Measurements from ENCODE around the gene PTPRO.

The PTPRO gene

DNA sequence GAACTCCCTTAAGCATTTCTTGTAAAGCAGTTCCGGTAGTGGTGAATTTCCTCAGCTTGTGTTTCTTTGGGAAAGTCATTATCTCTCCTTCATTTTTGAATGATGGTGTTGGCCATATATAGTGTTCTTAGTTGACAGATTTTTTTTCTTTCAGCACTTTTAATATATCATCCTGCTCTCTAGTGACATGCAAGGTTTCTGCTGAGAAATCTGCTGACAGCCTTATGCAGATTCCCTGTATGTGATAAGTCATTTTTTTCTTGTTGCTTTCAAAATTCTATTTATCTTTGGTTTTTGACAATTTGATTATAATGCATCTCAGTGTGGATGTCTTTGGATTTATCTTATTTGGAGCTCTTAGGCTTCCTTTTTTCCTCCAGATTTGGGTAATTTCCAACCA lies 135.7 kb downstream of the PTPRO start:
- DNase-seq: no peak

- no peak for DNase-seq
Measured at GRCh38 chr12:15468911-15469310, 146.6 kb downstream of the PTPRO start.

DNA sequence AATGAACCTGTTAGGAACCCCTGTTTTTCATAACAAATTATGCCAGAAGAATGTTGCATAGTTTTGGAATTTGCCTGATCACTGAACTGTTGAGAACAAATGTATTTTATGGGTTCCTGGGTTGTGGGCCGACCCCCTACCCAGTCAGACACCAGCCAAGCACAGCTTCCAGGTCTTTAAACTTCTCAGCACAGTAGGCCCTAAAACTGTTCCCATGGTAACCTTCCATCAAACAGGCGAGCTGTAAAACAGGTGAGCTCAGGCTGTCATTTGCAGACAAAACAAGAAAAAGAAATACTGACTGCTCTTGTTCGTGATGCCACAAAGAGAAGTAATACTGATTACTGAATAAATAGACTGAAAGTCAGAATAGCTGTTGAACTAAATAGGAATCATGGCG lies 147.0 kb downstream of the PTPRO start:
- peak; percentile 52 for DNase-seq

DNA sequence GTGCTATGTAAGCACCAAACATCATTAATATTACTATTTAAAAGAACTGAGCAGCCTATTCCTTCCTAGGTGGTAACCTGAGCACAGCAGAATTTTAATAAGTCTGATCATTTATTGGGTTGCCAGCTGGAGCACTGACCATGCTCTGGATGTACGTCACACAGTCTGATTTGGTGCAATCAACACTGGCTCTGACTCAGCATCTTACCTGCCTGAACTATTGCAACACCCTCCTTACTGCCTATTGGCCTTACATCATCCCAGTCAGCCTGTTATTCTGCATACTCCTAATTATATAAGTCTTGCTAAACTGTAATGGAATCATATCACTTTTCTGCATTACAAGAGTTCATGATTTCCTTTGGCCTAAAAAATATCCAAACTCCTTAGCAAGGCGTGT lies 149.7 kb downstream of the PTPRO start:
- DNase-seq: no peak

GRCh38 chr12:15474766-15475165 lies 152.5 kb downstream of the PTPRO start:
- no peak for DNase-seq

- DNase-seq: no peak
Measured at GRCh38 chr12:15477761-15478160, 155.5 kb downstream of the PTPRO start.

GRCh38 chr12:15481846-15482245 lies 159.5 kb downstream of the PTPRO start:
- DNase-seq: no peak

GRCh38 chr12:15485466-15485865 lies 163.2 kb downstream of the PTPRO start:
- no peak for DNase-seq

DNA sequence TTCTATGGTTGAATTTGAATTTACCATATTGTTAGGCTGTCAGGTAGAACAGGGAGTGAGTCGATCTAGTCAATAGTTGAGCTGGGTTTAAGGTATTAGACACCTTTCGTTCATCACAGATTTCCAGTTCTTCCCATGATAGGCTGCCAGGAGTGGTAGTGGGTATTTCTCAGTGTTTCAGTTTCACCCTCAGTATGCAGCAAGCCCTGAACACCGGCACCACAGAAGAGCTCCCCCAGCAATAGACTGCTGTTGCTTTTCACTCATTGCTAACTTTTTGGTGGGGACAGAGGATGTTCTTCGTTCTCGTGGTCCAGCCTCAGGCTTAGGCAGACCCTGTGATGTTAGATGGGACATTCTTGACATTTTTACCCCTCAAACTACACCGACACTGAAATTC lies 164.6 kb downstream of the PTPRO start:
- no peak for DNase-seq

GRCh38 chr12:15488481-15488880 lies 166.2 kb downstream of the PTPRO start:
- DNase-seq: no peak

- DNase-seq: no peak
Measured at GRCh38 chr12:15494329-15495046, 172.2 kb downstream of the PTPRO start.

DNA sequence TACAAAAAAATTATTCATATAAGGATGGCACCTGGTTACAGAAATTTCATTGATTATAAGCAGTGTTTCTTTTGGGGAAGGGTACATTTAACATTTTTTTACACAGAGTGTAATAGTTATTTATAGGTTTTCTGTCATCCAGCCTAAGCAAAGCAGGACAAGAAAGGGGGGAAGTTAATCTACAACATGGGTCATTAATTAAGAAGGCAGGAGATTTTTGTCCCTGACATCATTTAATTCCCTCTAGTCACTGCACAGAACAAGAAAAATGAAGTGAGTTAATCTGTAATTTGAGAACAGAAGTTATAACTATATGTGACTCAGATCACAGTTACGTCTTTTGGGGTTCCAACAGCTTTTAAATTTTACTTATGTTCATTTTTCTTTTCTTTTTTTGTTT lies 173.4 kb downstream of the PTPRO start:
- no peak for DNase-seq

GRCh38 chr12:15496738-15497137 lies 174.4 kb downstream of the PTPRO start:
- no peak for DNase-seq

- no peak for DNase-seq
Measured at GRCh38 chr12:15497671-15498292, 175.5 kb downstream of the PTPRO start.

- no peak for DNase-seq
Measured at GRCh38 chr12:15502211-15502610, 179.9 kb downstream of the PTPRO start.

DNA sequence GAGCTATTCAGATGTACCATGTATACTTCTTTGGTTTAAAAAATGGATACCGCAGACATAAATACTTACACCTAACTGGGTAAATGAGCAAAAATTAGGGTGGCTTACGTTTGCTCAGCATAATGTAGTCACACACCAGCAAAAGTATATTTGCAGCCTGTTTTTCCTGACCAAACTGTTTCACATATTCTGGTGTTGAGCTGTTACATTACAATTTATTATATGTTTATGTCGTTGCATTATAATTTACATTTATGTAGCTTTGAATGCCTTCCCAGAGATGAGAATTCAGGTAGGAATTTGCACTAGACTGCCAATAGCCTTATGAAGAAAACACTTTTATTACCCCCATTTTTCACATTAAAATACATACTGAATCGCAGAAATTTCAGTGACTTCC lies 183.3 kb downstream of the PTPRO start:
- DNase-seq: no peak

DNA sequence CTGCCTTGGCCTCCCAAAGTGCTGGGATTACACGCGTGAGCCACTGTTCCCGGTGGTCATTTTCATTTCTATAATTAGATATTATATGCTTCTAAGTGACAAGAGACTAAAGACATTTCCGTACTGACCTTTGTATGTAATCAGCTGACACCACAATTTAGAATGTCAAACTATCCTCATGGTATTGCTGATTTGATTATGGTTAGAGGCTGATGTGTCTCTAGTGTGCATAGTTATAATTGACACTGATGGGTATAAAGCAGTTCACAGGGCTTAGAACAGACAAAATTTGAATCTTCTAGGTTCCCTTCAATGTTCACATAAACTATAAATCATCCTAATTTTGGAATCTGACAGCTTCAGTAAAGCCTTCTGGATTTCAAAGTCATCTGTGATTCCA lies 192.7 kb downstream of the PTPRO start:
- no peak for DNase-seq

DNA sequence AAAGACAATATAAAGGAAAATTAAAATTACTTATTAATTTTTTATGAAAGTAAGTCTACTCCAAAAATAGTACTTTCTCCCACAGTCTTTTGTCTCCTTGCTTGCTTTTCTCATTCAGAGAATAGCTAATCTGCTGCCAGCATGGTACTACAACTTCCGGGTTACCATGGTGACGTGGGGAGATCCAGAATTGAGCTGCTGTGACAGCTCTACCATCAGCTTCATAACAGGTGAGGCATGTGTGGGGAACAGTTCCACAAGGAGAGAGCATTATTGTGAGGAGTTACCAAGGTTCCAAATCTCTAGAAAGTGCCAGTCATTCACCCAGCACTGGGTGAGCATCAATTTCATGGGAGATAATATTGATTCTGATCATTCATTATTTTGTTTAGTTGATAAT lies 197.8 kb downstream of the PTPRO start:
- DNase-seq: peak; percentile 75

DNA sequence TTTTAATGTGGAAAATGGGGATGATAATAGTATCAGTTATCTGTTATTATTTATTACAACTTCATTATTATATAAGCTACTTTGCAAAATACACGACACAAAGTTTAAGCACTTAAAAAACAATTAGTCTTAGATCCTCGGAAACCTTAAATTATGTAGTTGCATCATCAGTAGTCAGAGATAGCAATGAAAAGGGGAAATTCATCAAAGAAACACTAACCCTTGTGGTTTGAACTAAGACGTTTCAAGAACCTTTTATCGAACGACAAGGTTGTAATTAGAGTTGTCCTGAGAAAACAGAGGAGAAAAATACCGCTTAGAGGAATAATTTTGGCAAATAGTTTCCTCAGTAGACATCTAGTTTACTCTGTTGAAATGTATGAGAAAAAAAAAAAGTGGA lies 198.5 kb downstream of the PTPRO start:
- DNase-seq: no peak

- peak; percentile 79 for DNase-seq
Measured at GRCh38 chr12:15522574-15523187, 200.4 kb downstream of the PTPRO start.

DNA sequence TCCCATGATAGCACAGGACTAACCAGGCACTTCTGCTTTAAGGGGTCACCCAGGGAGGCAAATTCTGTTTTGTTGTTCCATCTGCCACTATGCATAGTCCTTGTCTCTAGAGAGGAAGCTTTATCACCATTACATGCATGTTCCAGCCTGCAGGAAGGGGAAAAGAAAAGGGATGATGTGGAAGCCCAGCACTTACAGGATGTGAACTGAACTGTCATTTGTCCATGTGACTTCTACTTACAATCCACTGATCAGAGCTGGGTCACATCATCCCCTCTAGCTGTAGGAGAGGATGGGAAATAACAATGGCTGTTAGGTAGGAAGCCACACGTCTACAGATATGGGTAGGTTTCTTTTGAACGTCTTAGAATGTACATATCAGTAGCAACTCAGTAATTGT lies 203.1 kb downstream of the PTPRO start:
- DNase-seq: no peak

DNA sequence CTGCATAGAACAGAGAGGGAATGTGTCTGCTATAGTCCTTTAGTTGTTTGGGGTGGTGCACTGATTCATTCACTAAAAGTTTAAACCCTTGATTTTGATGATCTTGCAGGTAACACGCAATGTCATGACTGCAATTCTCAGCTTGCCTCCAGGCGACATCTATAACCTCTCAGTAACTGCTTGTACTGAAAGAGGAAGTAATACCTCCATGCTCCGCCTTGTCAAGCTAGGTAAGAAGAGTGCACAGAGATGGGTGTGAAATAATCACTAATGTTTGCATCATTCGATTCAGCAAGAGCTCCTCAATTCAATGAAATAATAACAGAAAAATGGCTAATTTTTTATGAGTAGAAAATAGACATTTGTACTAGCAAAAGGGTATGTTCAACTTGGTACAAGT lies 203.7 kb downstream of the PTPRO start:
- DNase-seq: no peak

DNA sequence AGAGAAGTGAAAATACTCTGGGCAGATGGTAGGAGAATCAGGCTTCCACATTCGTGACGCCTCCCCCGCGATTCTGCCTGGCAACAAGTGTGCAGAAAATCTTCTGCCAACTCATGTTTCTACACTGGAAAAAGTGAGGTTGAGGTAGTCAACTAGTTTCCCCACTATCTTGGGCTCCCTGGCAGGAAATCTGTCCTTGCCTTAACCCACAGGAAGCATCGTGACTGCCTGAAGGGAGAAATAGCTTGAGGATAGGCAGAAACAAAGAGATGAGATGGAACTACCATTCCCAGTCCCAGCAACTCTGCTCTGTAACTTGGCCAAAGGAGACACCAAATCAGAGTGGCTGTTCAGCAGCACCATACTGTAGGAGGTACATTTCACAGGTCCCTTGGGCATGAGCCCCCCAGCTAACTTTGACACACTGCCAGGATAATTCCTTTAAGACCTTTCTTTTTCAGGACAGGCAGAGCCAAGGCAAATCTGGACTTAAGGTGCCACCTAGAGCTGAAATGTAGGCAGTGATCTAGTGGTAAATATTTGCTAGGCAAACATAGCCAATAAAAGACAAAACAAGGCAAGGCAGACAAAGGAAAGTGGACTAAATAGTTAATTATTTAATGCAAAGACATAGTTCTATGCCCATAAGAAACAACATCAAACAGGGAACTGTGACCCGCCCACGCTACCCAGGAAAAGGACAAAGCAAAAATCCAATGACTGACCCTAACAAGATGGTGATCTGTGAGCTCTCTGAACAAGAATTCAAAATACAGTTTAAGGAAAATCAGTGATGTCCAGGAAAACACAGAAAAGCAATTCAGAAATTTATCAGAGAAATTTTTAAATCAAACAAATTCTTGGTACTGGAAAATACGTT lies 205.1 kb downstream of the PTPRO start:
- no peak for DNase-seq

DNA sequence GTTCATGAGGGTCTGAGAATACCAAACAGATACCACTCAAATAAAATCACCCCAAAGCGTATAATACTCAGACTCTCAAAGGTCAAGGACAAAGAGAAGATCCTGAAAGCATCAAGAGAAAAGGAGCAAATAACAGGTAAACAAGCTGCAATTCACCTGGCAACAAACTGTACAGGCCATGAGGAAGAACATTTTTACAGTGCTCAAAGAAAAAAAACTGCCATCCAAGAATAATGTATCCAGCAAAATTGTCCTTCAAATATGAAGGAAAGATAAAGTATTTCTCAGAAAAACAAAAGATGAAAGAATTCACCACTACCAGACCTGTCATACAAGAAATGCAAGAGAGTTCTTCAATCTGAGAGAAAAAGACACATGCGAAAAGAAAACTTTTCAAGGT lies 206.4 kb downstream of the PTPRO start:
- DNase-seq: no peak

Measured in NCI-H1417 treated with DMSO at 0.1 percent for 48 hours (cell line).